Left cardiac atrium (tissue), 4 donors: Measurements from ENCODE around the gene C1QTNF8. TPM values are rescaled to one million over a fixed set of nuclear protein-coding genes. Genes with fewer than 3 reads are reported as not detected.

Experiments
- ATAC-seq, 2 donors: fragments of 200-7000 bp; cut with Tn5 transposase; one replicate each; pipeline ENCODE4 v1.9.1; 2020; ENCODE audit warnings: mild to moderate bottlenecking in 2 of 2, moderate library complexity in 2 of 2
- DNase-seq: peaks from one replicate; pipeline ENCODE4 v3.0.0-alpha.2; 2020
- intact Hi-C, 2 donors: fragments of 100-400 bp; cut with DNase I; formaldehyde crosslinking; loops; one replicate each; pipeline versions ENCODE4 v1.14.1 to v1.15.1; 2022 to 2023
- total RNA-seq, 2 donors: library from RNA; stranded (reverse); fragmentation: NEBNext Ultra II Directional; extraction: Animal tissue kit (Norgen Biotek cat#: 25700); gene quantifications; one replicate each; pipeline ENCODE4 v1.2.1, GENCODE V29; 2021
- donor health status: DM: no; HTN: yes; CAD: no.
- donor health status: DM: no; HTN: yes; CAD: no; lungs with severe emphysema.
- donor health status: DM: yes; HTN: yes; CAD: no.
- donor health status: Dilated cardiomyopathy.

C1QTNF8 gene
- total RNA-seq, 2 donors from 2014 or later, result not detected

DNA sequence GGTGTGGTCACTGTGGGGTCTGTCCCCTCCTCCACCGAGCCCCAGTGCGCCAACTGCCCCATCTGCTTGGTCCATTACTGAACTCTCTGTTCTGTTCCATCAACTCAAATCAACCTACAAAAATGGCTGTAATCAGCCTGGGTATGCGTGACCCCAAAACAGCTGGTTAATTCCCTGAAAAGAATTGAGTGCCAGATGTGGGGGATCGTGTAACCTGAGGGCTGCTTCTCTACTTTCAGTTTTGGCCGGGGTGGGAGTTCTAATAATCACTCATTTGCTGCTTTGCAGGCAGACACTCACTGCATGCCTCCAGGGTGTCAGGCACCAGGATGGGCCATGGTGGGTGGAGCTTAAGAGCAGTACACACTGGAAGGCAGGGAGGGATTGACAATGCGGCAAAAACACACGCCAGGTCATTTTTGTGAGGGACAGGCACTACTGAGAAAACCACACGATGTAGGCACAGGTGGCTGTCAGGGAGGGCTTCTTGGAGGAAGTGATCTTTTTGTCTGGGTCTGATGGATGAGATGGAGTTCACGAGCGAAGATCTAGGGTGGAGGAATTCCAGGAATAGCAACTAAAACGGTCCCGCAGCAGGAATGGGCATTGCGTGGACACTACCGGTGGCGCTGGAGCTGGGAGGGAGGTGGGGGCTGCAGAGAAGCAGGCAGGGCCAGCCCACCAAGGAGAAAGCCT, 53.8 kb downstream of the C1QTNF8 start:
- ATAC-seq (no peak), DNase-seq (no peak)
- intact Hi-C loops, result no loop called here

DNA sequence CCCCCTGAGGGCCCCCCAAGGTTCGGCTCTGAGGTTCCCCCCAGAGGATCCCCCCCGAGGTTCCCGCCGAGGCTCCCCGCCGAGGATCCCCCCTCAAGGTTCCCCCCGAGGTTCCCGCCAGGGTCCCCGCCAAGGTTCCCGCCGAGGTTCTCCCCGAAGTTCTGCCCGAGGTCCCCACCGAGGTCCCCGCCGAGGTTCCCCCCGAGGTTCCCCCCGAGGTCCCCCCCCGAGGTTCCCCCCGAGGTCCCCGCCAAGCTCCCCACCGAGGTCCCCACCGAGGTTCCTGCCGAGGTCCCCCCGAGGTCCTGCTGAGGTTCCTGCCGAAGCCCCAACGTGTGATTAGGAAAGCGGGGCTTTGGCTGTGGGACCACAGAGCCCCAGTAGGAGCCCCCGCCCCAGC, 55.7 kb downstream of the C1QTNF8 start:
- no peak for ATAC-seq
- DNase-seq, result no peak
- intact Hi-C loops, result no loop called here

DNA sequence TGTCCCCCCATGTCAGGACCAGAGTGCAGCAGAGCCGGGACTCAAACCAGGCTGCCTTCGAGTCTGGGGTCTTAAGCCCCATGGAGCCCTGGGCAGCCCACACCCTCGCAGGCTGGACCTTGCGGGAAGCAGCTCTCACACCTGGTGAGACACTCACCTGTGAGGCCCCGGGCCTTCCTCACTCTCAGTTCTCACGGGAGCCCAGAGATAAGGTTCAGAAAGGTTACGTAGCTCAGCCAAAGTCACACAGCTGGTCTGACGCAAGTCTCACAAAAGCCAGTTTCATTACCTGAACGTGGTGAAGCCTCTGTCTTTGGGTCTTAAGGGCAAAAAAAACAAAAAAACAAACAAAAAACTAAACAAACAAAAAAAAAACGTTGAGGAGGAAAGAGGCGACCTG, 56.3 kb downstream of the C1QTNF8 start:
- intact Hi-C loops, result no loop called here
- ATAC-seq, result no peak
- no peak for DNase-seq

DNA sequence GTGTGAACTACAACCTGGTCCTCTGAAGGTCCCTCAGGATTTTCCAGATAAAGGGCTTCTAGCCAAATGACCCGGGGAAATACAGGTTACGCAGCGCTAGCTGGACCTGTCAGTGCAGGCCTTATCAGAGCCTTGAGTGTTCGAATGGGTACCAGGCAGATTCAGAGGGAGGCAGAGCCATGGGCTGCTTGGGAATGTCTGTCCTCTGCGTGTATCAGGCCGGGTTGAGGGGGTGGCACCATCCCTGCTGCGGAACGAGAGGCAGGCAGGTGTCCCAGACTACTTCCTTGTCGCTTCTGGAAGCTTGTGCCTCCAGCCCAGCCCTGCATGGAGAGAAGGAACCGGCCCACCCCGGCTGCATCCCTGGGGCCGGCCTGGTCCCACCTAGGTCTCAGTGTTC, 57.1 kb downstream of the C1QTNF8 start:
- DNase-seq (no peak), ATAC-seq (no peak)
- intact Hi-C loops, result no loop called here

Other genes with a start within 250 kb of the C1QTNF8 start
- gene LMF1, start 125.3 kb downstream of the C1QTNF8 start, total RNA-seq, result 10 to 100 TPM; 11.9 to 12.0 TPM
- 1 to 10 TPM; 1.3 to 3.0 TPM for gene SOX8, start 114.5 kb downstream of the C1QTNF8 start, total RNA-seq
- 10 to 100 TPM in 1 of 2 donors, 1 to 10 TPM in 1; 1.3 to 10.7 TPM for gene SSTR5, start 23.5 kb downstream of the C1QTNF8 start, total RNA-seq
- gene CACNA1H, start 56.9 kb upstream of the C1QTNF8 start, total RNA-seq, result 1 to 10 TPM; 6.0 to 7.1 TPM
- gene TPSG1, start 129.0 kb upstream of the C1QTNF8 start, total RNA-seq, result under 1 TPM in 1 of 2 donors, not detected in 1; 0.21 TPM
- gene TPSB2, start 133.9 kb upstream of the C1QTNF8 start, total RNA-seq, result 10 to 100 TPM in 1 of 2 donors, 1 to 10 TPM in 1; 9.3 to 18.9 TPM
- 10 to 100 TPM in 1 of 2 donors, 1 to 10 TPM in 1; 2.1 to 17.3 TPM for gene TPSAB1, start 144.5 kb upstream of the C1QTNF8 start, total RNA-seq
- under 1 TPM in 1 of 2 donors, not detected in 1; 0.91 TPM for gene TPSD1, start 159.8 kb upstream of the C1QTNF8 start, total RNA-seq
- gene UBE2I, start 213.4 kb upstream of the C1QTNF8 start, total RNA-seq, result 10 to 100 TPM; 74.3 to 80.8 TPM
- 1 to 10 TPM in 1 of 2 donors, under 1 TPM in 1; 0.99 to 2.7 TPM for gene BAIAP3, start 237.4 kb upstream of the C1QTNF8 start, total RNA-seq